ENCODE measurements around the gene ARSD.

Gene ARSD

GRCh38 chrX:2883770-2884169 lies 45.4 kb downstream of the ARSD start:
- no peak overlapping the region for H3K27ac ChIP-seq
- TF ChIP-seq ZFX (IDR thresholded peaks at IDR 0.05; ENCODE audit: borderline replicate concordance): no peak
- no peak for TF ChIP-seq CTCF (IDR thresholded peaks at IDR 0.05)

- no peak overlapping the region for H3K27ac ChIP-seq
- no peak for TF ChIP-seq ZFX (IDR thresholded peaks at IDR 0.05; ENCODE audit: borderline replicate concordance)
- no peak for TF ChIP-seq CTCF (IDR thresholded peaks at IDR 0.05)
These were observed 49.5 kb downstream of the ARSD start for GRCh38 chrX:2879670-2880069.

- TF ChIP-seq CTCF (IDR thresholded peaks at IDR 0.05) (no peak), ZFX (IDR thresholded peaks at IDR 0.05; ENCODE audit: borderline replicate concordance) (no peak)
- no peak overlapping the region for H3K27ac ChIP-seq
These were observed 50.6 kb downstream of the ARSD start for GRCh38 chrX:2878563-2878962.

GRCh38 chrX:2875798-2876399 lies 53.2 kb downstream of the ARSD start:
- no peak overlapping the region for H3K27ac ChIP-seq
- TF ChIP-seq CTCF (IDR thresholded peaks at IDR 0.05): peak; percentile 37
- TF ChIP-seq ZFX (IDR thresholded peaks at IDR 0.05; ENCODE audit: borderline replicate concordance): no peak

GRCh38 chrX:2875136-2875481 lies 54.0 kb downstream of the ARSD start:
- H3K27ac ChIP-seq: no peak overlapping the region
- no peak for TF ChIP-seq CTCF (IDR thresholded peaks at IDR 0.05)
- no peak for TF ChIP-seq ZFX (IDR thresholded peaks at IDR 0.05; ENCODE audit: borderline replicate concordance)

GRCh38 chrX:2874222-2875135 lies 54.7 kb downstream of the ARSD start:
- no peak overlapping the region for H3K27ac ChIP-seq

GRCh38 chrX:2872671-2873277 lies 56.4 kb downstream of the ARSD start:
- no peak for TF ChIP-seq CTCF (IDR thresholded peaks at IDR 0.05)
- no peak for TF ChIP-seq ZFX (IDR thresholded peaks at IDR 0.05; ENCODE audit: borderline replicate concordance)
- no peak overlapping the region for H3K27ac ChIP-seq

More at GRCh38 chrX:2874222-2875135, 54.7 kb downstream of the ARSD start:
- no peak for TF ChIP-seq ZFX (IDR thresholded peaks at IDR 0.05; ENCODE audit: borderline replicate concordance)

All from 22Rv1 (cell line).